Endothelial cell of umbilical vein (primary cell): ENCODE measurements around the gene LECT2. TPM values are rescaled to one million over a fixed set of nuclear protein-coding genes. Genes with fewer than 3 reads are reported as not detected.

Source experiments
- BruUV-seq: library from RNA; stranded (reverse); fragments of 400-500 nt; replicated peaks from 2 replicates; lab custom pipeline; 2021; lab: Mats Ljungman, UMichigan
- CTCF ChIA-PET: fragments of 300-600, 350-600 bp; sonication (Branson Sonifier 250); formaldehyde crosslinking; loops from one replicate; lab custom pipeline; 2021; ENCODE audit warnings: antibody characterized with exemption, inconsistent platforms; lab: Charles Lee
- POLR2A ChIA-PET: fragments of 300-600, 350-600 bp; sonication (Branson Sonifier 250); formaldehyde crosslinking; loops from one replicate; lab custom pipeline; 2021; ENCODE audit warnings: antibody characterized with exemption, inconsistent platforms; lab: Charles Lee
- DNase-seq: peaks from one replicate; pipeline ENCODE4 v3.0.0-alpha.2; 2011; ENCODE audit warnings: low read depth, low spot score
- FAIRE-seq: peaks from 2 replicates; lab custom pipeline; 2011; peaks lifted over from hg19 to GRCh38; lab: Jason Lieb, UNC
- H2AFZ ChIP-seq: 2 replicates; pipeline ENCODE4 v1.6.0; 2012; ENCODE audit warnings: low read depth, low read length, control low read depth, inconsistent platforms
- H3K27ac ChIP-seq: 2 replicates; pipeline ENCODE4 v1.5.1; 2011; ENCODE audit warnings: low read depth, mild to moderate bottlenecking, control low read depth, low read length, moderate library complexity; ENCODE audit not compliant: insufficient read depth
- H3K27me3 ChIP-seq, 2 experiments: 2 replicates each; pipeline versions ENCODE4 v1.6.0 to v1.6.1; 2011; ENCODE audit warnings: low read length in 2 of 2, mixed read lengths in 1 of 2; ENCODE audit not compliant: control insufficient read depth in 2 of 2, insufficient read depth in 2 of 2
- H3K36me3 ChIP-seq, 2 experiments: 2 replicates in 1 of 2; 3 replicates in 1 of 2; pipeline ENCODE4 v1.5.1; 2011; ENCODE audit warnings: low read length in 2 of 2, mild to moderate bottlenecking in 1 of 2, moderate library complexity in 1 of 2; ENCODE audit not compliant: control insufficient read depth in 2 of 2, insufficient read depth in 2 of 2; ENCODE audit errors: extremely low read depth in 1 of 2
- H3K4me1 ChIP-seq: 3 replicates; pipeline ENCODE4 v1.5.1; 2011; ENCODE audit warnings: mild to moderate bottlenecking, low read length; ENCODE audit not compliant: control insufficient read depth, insufficient read depth; ENCODE audit errors: extremely low read depth
- H3K4me2 ChIP-seq: 2 replicates; pipeline ENCODE4 v1.6.1; 2011; ENCODE audit warnings: low read length, control low read depth, mixed read lengths; ENCODE audit not compliant: insufficient read depth
- H3K4me3 ChIP-seq, 3 experiments: fragments of 200-600 bp in 1 of 3; sonication (generic), shearing (Covaris generic) in 1 of 3; replicated peaks in 1 of 3; 2 replicates each; pipeline ENCODE4 v1.5.1; 2011 to 2016; ENCODE audit warnings: control low read depth in 3 of 3, low read length in 3 of 3, mild to moderate bottlenecking in 2 of 3, inconsistent platforms in 1 of 3, low read depth in 1 of 3, moderate library complexity in 1 of 3; ENCODE audit not compliant: insufficient read depth in 1 of 3
- H3K79me2 ChIP-seq: 2 replicates; pipeline ENCODE4 v1.6.0; 2012; ENCODE audit warnings: low read length, inconsistent platforms; ENCODE audit not compliant: control insufficient read depth, insufficient read depth
- H3K9ac ChIP-seq: replicated peaks from 2 replicates; pipeline ENCODE3; 2011; ENCODE audit warnings: low read length, control low read depth; ENCODE audit not compliant: insufficient read depth; ENCODE audit errors: extremely low read depth
- H3K9me1 ChIP-seq: replicated peaks from 3 replicates; pipeline ENCODE4 v1.6.0; 2011; ENCODE audit warnings: mild to moderate bottlenecking, low read length; ENCODE audit not compliant: control insufficient read depth, insufficient read depth; ENCODE audit errors: extremely low read depth
- H3K9me3 ChIP-seq: replicated peaks from 2 replicates; pipeline ENCODE4 v1.5.1; 2012; ENCODE audit warnings: low read length, inconsistent platforms; ENCODE audit not compliant: control insufficient read depth, insufficient read depth
- H4K20me1 ChIP-seq: replicated peaks from 2 replicates; pipeline ENCODE3; 2011; ENCODE audit warnings: mild to moderate bottlenecking, low read length; ENCODE audit not compliant: control insufficient read depth, insufficient read depth; ENCODE audit errors: extremely low read depth
- EZH2 ChIP-seq: IDR thresholded peaks from 2 replicates; pipeline ENCODE4 v1.6.1; 2012; ENCODE audit warnings: borderline replicate concordance, low read depth, mild to moderate bottlenecking, moderate library complexity, low read length, inconsistent platforms; ENCODE audit not compliant: severe bottlenecking
- FOS ChIP-seq: IDR thresholded peaks from 2 replicates; pipeline ENCODE4 v1.6.1; 2011; ENCODE audit warnings: mild to moderate bottlenecking, low read length, moderate library complexity, borderline replicate concordance; ENCODE audit not compliant: insufficient read depth
- GATA2 ChIP-seq: IDR thresholded peaks from 2 replicates; pipeline ENCODE4 v1.7.0; 2011; ENCODE audit warnings: low read depth, mild to moderate bottlenecking, moderate library complexity, mixed read lengths, low read length; ENCODE audit not compliant: insufficient read length, insufficient read depth
- JUN ChIP-seq: IDR thresholded peaks from 2 replicates; pipeline ENCODE4 v1.6.1; 2011; ENCODE audit warnings: borderline replicate concordance, low read depth; ENCODE audit not compliant: insufficient read length, insufficient read depth
- MYC ChIP-seq: IDR thresholded peaks from one replicate; pipeline ENCODE4 v1.6.1; 2011; ENCODE audit warnings: mild to moderate bottlenecking, low read depth, low read length
- POLR2A ChIP-seq: IDR thresholded peaks from 2 replicates; pipeline ENCODE4 v1.6.1; 2012; ENCODE audit warnings: low read depth, mild to moderate bottlenecking, control low read depth, low read length
- POLR2AphosphoS5 ChIP-seq: IDR thresholded peaks from 2 replicates; pipeline ENCODE4 v1.6.1; 2012; ENCODE audit warnings: low read depth, mild to moderate bottlenecking, control low read depth, low read length, moderate library complexity; ENCODE audit not compliant: insufficient read depth
- dilution Hi-C: fragments of 300-500 bp; cut with MboI; formaldehyde crosslinking; loops from one replicate; pipeline ENCODE4 v1.15.0; 2019; ENCODE audit warnings: low sequenced_read_pairs; ENCODE audit not compliant: extremely low pct_ligation_motif_present
- intact Hi-C: fragments of 100-400 bp; cut with micrococcal nuclease; formaldehyde crosslinking; loops from one replicate; pipeline ENCODE4 v1.10.0; 2022
- polyA plus RNA-seq, 4 experiments: library from polyadenylated mRNA; depleted of rRNA in 3 of 4; stranded (reverse) in 3 of 4; unstranded in 1 of 4; fragments of >200 nt; gene quantifications; 2 replicates each; pipeline versions ENCODE4 v1.2.1 to v1.2.3, GENCODE V29; 2011 to 2012; ENCODE audit warnings: missing spikeins in 1 of 4
- total RNA-seq: library from RNA; stranded (reverse); gene quantifications from 2 replicates; pipeline ENCODE4 v1.2.3, GENCODE V29; 2021
- TF ChIP-seq, protein P1 (sequence below): IDR thresholded peaks from 2 replicates; pipeline ENCODE4 v1.6.1; 2011; ENCODE audit not compliant: insufficient read depth, insufficient read length
- TF ChIP-seq, protein P2 (sequence below), 2 donors: IDR thresholded peaks; 1 replicate in 1 of 2; 2 replicates in 1 of 2; pipeline ENCODE4 v1.5.1; 2011; ENCODE audit warnings: low read length in 2 of 2, mild to moderate bottlenecking in 2 of 2, moderate library complexity in 2 of 2, control low read depth in 1 of 2, inconsistent platforms in 1 of 2, low read depth in 1 of 2; ENCODE audit not compliant: insufficient read depth in 1 of 2; ENCODE audit errors: extremely low read depth in 1 of 2

The LECT2 gene
- total and polyA plus RNA-seq, 2 donors (not counting 3 experiments of a cell fraction or from before 2014, with no cell fraction given) = not detected

DNA sequence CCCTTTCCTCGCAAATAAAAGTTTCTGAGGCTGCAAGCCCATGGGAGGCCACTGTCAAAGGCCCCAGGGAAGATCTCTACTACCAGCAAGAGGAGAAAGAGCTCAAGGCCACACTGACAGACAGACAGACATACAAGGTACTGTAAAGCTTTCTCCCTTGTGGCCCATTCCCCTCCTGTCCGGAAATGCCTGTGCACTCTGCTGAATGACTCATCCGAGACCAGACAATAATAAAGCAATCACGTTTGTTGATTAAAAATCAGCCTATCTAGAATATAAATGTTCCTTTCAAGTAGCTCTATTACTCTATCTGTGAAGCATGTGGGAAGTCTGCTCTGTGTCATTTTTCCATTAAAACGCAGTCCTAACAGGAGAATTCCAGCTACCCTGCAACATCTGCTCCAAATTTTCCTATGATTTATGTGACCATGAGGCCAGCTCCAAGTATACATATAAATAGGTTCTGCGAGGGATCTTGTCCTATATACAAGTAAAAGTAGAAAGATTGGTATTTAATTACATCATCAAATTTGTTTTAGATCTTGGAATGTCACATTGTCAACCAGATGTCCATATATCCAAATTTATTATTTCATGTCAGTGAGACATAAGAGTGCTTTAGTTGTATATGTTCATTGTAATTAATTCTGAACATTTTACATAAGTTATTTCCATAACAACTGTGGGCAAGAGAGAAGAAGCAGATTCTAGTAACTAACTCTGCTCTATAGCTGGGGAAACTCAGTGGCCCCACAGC, 39.3 kb upstream of the LECT2 start:
- Histone ChIP-seq H3K79me2 (no peaks in the 10 kb centered on the region), H3K27ac (peak overlapping the region; percentile 72), H4K20me1 (no peaks in the 10 kb centered on the region), H2AFZ (peak overlapping the region; percentile 33), H3K36me3 (no peaks in the 10 kb centered on the region), H3K4me1 (peaks cover 35% of the 10 kb centered on the region), H3K9me3 (no peaks in the 10 kb centered on the region), H3K4me3 (no peak overlapping the region), H3K9me1 (no peaks in the 10 kb centered on the region), H3K9ac (peak overlapping the region; percentile 53), H3K27me3 (no peaks in the 10 kb centered on the region), H3K4me2 (peak overlapping the region; percentile 46)
- CTCF ChIA-PET = interaction anchor here (0.7 to 1.7 kb wide), 11 partner anchors 8 to 428 kb away, joined by 3 to 12 read pairs (median 4); no protein-coding TSS in a partner anchor
- peak; percentile 79 for DNase-seq
- intact Hi-C loops = no loop called here
- TF ChIP-seq FOS (peak; percentile 84), POLR2AphosphoS5 (no peak), JUN (peak; percentile 47)
- peak; percentile 53 for FAIRE-seq
- no TSS peak for BruUV-seq
- POLR2A ChIA-PET = no interaction called here
- dilution Hi-C loops = no loop called here

DNA sequence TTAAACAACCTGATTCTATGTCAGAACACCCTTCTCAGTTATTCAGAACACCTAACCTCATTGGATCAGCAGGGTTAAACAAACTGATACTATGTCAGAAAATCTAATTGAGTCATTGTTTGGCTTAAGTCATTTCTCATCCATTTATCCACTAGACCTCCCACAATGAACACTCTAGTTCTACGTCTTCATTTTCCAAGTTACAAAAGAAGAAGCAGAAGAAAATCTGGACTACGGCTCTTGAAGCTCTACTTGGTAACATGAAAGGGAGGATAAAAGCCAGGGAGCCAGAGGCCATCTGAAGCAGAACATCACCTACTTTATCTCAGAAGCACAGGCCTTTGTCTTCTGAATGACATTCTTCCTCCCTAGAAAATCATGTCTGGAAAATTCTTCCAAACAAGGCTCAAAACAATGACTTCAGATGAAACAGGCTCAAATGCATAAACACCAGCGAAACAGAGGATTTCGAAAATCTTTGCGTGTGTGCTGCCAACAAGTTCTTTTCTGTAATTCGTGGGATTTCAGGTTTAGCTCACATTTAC, 38.6 kb upstream of the LECT2 start:
- Histone ChIP-seq H3K4me1 (peaks cover 35% of the 10 kb centered on the region), H3K9me1 (no peaks in the 10 kb centered on the region), H3K4me2 (peak overlapping the region; percentile 46), H3K27me3 (no peaks in the 10 kb centered on the region), H4K20me1 (no peaks in the 10 kb centered on the region), H3K36me3 (no peaks in the 10 kb centered on the region), H2AFZ (peak overlapping the region; percentile 33), H3K9ac (peak overlapping the region; percentile 53), H3K79me2 (no peaks in the 10 kb centered on the region), H3K9me3 (no peaks in the 10 kb centered on the region), H3K4me3 (no peak overlapping the region), H3K27ac (peak overlapping the region; percentile 72)
- TSS peak; percentile 91 for BruUV-seq
- POLR2A ChIA-PET = no interaction called here
- dilution Hi-C loops = no loop called here
- CTCF ChIA-PET = interaction anchor here (0.7 to 1.7 kb wide), 10 partner anchors 9 to 88 kb away, joined by 3 to 12 read pairs (median 4); no protein-coding TSS in a partner anchor
- FAIRE-seq (peak; percentile 60), DNase-seq (peak; percentile 76)
- intact Hi-C loops = no loop called here
- TF ChIP-seq EZH2 (no peak), MYC (no peak), JUN (no peak), FOS (no peak), POLR2A (no peak), GATA2 (no peak), POLR2AphosphoS5 (no peak)
- TF ChIP-seq, protein P1, sequence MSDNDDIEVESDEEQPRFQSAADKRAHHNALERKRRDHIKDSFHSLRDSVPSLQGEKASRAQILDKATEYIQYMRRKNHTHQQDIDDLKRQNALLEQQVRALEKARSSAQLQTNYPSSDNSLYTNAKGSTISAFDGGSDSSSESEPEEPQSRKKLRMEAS = no peak
- TF ChIP-seq, protein P2, sequence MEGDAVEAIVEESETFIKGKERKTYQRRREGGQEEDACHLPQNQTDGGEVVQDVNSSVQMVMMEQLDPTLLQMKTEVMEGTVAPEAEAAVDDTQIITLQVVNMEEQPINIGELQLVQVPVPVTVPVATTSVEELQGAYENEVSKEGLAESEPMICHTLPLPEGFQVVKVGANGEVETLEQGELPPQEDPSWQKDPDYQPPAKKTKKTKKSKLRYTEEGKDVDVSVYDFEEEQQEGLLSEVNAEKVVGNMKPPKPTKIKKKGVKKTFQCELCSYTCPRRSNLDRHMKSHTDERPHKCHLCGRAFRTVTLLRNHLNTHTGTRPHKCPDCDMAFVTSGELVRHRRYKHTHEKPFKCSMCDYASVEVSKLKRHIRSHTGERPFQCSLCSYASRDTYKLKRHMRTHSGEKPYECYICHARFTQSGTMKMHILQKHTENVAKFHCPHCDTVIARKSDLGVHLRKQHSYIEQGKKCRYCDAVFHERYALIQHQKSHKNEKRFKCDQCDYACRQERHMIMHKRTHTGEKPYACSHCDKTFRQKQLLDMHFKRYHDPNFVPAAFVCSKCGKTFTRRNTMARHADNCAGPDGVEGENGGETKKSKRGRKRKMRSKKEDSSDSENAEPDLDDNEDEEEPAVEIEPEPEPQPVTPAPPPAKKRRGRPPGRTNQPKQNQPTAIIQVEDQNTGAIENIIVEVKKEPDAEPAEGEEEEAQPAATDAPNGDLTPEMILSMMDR (IDR thresholded peaks at IDR 0.05; ENCODE audit: extremely low read depth in 1 of 2, insufficient read depth in 1 of 2, low read depth in 1 of 2, low read length in 2 of 2) = no peak
